Keratinocyte (primary cell): ENCODE results near the gene TXNL4A. TPM values are rescaled to one million over a fixed set of nuclear protein-coding genes. Genes with fewer than 3 reads are reported as not detected.

Source experiments
- DNase-seq: peaks from one replicate; pipeline ENCODE4 v3.0.0-alpha.2; 2011; ENCODE audit warnings: low read depth, missing footprints, low spot score
- FAIRE-seq: peaks from 2 replicates; lab custom pipeline; 2011; peaks lifted over from hg19 to GRCh38; lab: Jason Lieb, UNC
- H2AFZ ChIP-seq: 2 replicates; pipeline ENCODE4 v1.6.0; 2012; ENCODE audit warnings: low read length, control low read depth, inconsistent platforms; ENCODE audit not compliant: control insufficient read depth
- H3K27ac ChIP-seq: 2 replicates; pipeline ENCODE4 v1.5.1; 2011; ENCODE audit warnings: low read length; ENCODE audit not compliant: control insufficient read depth, insufficient read depth
- H3K27me3 ChIP-seq: 3 replicates; pipeline ENCODE4 v1.6.0; 2011; ENCODE audit warnings: low read length; ENCODE audit not compliant: control insufficient read depth, insufficient read depth; ENCODE audit errors: extremely low read depth
- H3K36me3 ChIP-seq, 2 experiments: 2 replicates in 1 of 2; 3 replicates in 1 of 2; pipeline ENCODE4 v1.5.1; 2011; ENCODE audit warnings: low read length in 2 of 2, mild to moderate bottlenecking in 1 of 2; ENCODE audit not compliant: control insufficient read depth in 2 of 2, insufficient read depth in 2 of 2; ENCODE audit errors: extremely low read depth in 1 of 2
- H3K4me1 ChIP-seq: 3 replicates; pipeline ENCODE4 v1.5.1; 2011; ENCODE audit warnings: low read length; ENCODE audit not compliant: control insufficient read depth, insufficient read depth; ENCODE audit errors: extremely low read depth
- H3K4me2 ChIP-seq: 3 replicates; pipeline ENCODE4 v1.6.0; 2011; ENCODE audit warnings: low read depth, low read length; ENCODE audit not compliant: control insufficient read depth, insufficient read depth; ENCODE audit errors: extremely low read depth
- H3K4me3 ChIP-seq, 3 experiments: fragments of 200-600 bp in 1 of 3; sonication (generic) in 1 of 3; 2 replicates in 2 of 3; 3 replicates in 1 of 3; pipeline ENCODE4 v1.5.1; 2011 to 2016; ENCODE audit warnings: low read length in 3 of 3, mild to moderate bottlenecking in 3 of 3, control low read depth in 2 of 3, inconsistent platforms in 1 of 3, low read depth in 1 of 3, mixed read lengths in 1 of 3, mixed run types in 1 of 3, moderate library complexity in 1 of 3; ENCODE audit not compliant: control insufficient read depth in 2 of 3, insufficient read depth in 2 of 3; ENCODE audit errors: extremely low read depth in 1 of 3
- H3K79me2 ChIP-seq: 2 replicates; pipeline ENCODE4 v1.6.0; 2012; ENCODE audit warnings: low read length; ENCODE audit not compliant: control insufficient read depth, insufficient read depth
- H3K9ac ChIP-seq: 3 replicates; pipeline ENCODE4 v1.6.0; 2011; ENCODE audit warnings: low read length; ENCODE audit not compliant: control insufficient read depth, insufficient read depth; ENCODE audit errors: extremely low read depth
- H3K9me1 ChIP-seq: 3 replicates; pipeline ENCODE4 v1.6.0; 2011; ENCODE audit warnings: low read length; ENCODE audit not compliant: control insufficient read depth, insufficient read depth; ENCODE audit errors: extremely low read depth
- H3K9me3 ChIP-seq: 2 replicates; pipeline ENCODE4 v1.5.1; 2012; ENCODE audit warnings: low read depth, low read length; ENCODE audit not compliant: control insufficient read depth
- H4K20me1 ChIP-seq: 3 replicates; pipeline ENCODE4 v1.6.0; 2011; ENCODE audit warnings: low read length; ENCODE audit not compliant: control insufficient read depth, insufficient read depth; ENCODE audit errors: extremely low read depth
- EZH2 ChIP-seq: IDR thresholded peaks from one replicate; pipeline ENCODE4 v1.6.1; 2012; ENCODE audit warnings: inconsistent platforms, mild to moderate bottlenecking, low read length, moderate library complexity
- dilution Hi-C: fragments of 300-500 bp; cut with MboI; formaldehyde crosslinking; loops from one replicate; pipeline ENCODE4 v1.7.0; 2020; ENCODE audit warnings: low sequenced_read_pairs; ENCODE audit not compliant: extremely low pct_ligation_motif_present
- polyA plus RNA-seq, 5 experiments: library from polyadenylated mRNA; depleted of rRNA in 3 of 5; stranded (reverse) in 3 of 5; stranded (forward) in 1 of 5; unstranded in 1 of 5; fragments of >200 nt; gene quantifications; 1 replicate in 1 of 5; 2 replicates in 3 of 5; 3 replicates in 1 of 5; pipeline versions ENCODE4 v1.2.1 to v1.2.3, GENCODE V29; 2011 to 2012; ENCODE audit warnings: missing spikeins in 2 of 5, low read depth in 1 of 5, low replicate concordance in 1 of 5
- TF ChIP-seq, protein P1 (sequence below), 3 experiments: IDR thresholded peaks in 1 of 3; conservative IDR thresholded peaks in 1 of 3; optimal IDR thresholded peaks in 1 of 3; 2 replicates in 2 of 3; 3 replicates in 1 of 3; pipeline versions ENCODE3 to v1.5.1; 2011; ENCODE audit warnings: low read length in 3 of 3, mild to moderate bottlenecking in 3 of 3, moderate library complexity in 2 of 3, control low read depth in 1 of 3, inconsistent platforms in 1 of 3; ENCODE audit not compliant: insufficient read depth in 2 of 3; ENCODE audit errors: extremely low read depth in 1 of 3

TXNL4A gene
- polyA plus RNA-seq, 1 donor (not counting 4 experiments of a cell fraction or from before 2014, with no cell fraction given), result 142 TPM

DNA sequence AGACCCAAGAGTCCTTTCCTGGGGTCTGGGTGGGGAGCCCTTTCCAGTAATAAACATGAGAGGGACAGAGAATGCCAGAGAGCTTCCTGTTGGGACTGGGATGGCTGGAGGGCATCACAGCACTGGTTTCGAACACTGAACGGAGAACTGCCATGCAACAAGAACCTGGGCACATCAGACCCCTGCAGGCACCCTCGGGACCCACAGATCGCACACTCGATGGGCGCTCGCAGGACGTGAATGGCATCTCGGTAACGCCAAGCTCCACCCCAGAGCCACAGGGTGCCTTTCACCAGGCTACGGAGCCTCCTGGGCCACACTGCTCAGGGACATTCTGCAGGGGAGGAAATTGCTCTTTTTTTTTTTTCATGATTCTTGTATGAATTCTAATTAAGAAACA lies 62.1 kb downstream of the TXNL4A start:
- no peaks in the 10 kb centered on the region for H3K9me1 ChIP-seq
- no peaks in the 10 kb centered on the region for H3K27me3 ChIP-seq
- peaks cover 6% of the 10 kb centered on the region for H3K9me3 ChIP-seq
- dilution Hi-C loops, result no loop called here
- no peak overlapping the region for H3K4me3 ChIP-seq
- FAIRE-seq, result no peak
- H3K27ac ChIP-seq, result no peak overlapping the region
- no peak overlapping the region for H3K4me2 ChIP-seq
- H3K4me1 ChIP-seq, result no peaks in the 10 kb centered on the region
- peaks cover 20% of the 10 kb centered on the region in 2 experiments for H3K36me3 ChIP-seq
- no peak overlapping the region for H3K9ac ChIP-seq
- no peaks in the 10 kb centered on the region for H4K20me1 ChIP-seq
- TF ChIP-seq EZH2, result no peak
- TF ChIP-seq, protein P1, sequence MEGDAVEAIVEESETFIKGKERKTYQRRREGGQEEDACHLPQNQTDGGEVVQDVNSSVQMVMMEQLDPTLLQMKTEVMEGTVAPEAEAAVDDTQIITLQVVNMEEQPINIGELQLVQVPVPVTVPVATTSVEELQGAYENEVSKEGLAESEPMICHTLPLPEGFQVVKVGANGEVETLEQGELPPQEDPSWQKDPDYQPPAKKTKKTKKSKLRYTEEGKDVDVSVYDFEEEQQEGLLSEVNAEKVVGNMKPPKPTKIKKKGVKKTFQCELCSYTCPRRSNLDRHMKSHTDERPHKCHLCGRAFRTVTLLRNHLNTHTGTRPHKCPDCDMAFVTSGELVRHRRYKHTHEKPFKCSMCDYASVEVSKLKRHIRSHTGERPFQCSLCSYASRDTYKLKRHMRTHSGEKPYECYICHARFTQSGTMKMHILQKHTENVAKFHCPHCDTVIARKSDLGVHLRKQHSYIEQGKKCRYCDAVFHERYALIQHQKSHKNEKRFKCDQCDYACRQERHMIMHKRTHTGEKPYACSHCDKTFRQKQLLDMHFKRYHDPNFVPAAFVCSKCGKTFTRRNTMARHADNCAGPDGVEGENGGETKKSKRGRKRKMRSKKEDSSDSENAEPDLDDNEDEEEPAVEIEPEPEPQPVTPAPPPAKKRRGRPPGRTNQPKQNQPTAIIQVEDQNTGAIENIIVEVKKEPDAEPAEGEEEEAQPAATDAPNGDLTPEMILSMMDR (optimal IDR thresholded peaks at IDR 0.05 in 1 of 3, IDR thresholded peaks at IDR 0.05 in 1 of 3, conservative IDR thresholded peaks at IDR 0.05 in 1 of 3; ENCODE audit: extremely low read depth in 1 of 3, insufficient read depth in 2 of 3, low read length in 3 of 3), result no peak
- DNase-seq, result no peak
- H2AFZ ChIP-seq, result no peak overlapping the region
- peaks cover 50% of the 10 kb centered on the region for H3K79me2 ChIP-seq

DNA sequence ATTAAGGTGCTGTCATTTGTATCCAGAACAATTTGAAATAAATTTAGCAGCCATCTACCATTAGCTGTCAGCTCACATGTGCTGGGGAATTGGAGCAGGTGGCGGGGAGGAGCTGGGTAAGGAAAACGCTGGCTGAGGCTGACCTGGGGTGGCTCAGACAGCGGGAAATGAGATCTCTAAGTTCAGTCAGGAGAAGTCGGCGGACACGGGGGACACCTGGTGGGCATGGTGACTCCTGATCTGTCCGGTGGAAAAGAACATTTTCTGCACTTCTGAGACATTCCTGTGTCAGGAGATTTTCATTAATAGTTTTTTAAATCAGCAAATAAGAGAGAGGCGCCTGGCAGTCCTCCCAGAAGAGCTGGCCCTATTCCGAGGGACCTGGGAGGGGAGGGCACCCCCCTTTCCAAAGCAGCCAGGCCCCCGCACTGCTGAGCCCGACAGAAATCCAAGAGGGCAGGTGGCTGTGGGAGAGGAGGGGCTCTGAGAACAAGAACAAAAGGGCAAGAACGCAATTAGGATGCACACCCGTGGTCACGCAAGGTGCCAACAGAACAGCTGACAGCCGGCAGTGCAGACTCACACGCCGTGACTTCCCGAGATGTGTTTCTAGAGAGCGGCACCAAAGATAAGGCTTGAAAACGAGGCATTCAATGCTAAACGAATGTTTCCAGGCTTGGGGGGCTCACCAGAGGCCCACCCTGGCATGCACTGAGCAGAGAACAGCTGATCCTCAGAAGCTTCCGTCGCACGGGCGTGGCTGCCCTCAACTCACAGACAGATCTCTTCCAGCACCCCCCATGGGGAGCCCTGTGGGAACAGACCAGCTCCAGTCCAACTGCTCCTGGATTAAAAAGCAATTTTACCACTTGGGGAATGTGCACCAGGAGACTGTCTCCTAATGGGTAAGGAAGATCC lies 63.3 kb downstream of the TXNL4A start:
- DNase-seq, result no peak
- peaks cover 20% of the 10 kb centered on the region in 2 experiments for H3K36me3 ChIP-seq
- H3K4me3 ChIP-seq, result no peak overlapping the region
- H3K9ac ChIP-seq, result no peak overlapping the region
- H3K27me3 ChIP-seq, result no peaks in the 10 kb centered on the region
- no peaks in the 10 kb centered on the region for H3K4me1 ChIP-seq
- H3K79me2 ChIP-seq, result peaks cover 48% of the 10 kb centered on the region
- H3K4me2 ChIP-seq, result no peak overlapping the region
- FAIRE-seq, result no peak
- no peak overlapping the region for H3K27ac ChIP-seq
- peaks cover 6% of the 10 kb centered on the region for H3K9me3 ChIP-seq
- no peak overlapping the region for H2AFZ ChIP-seq
- dilution Hi-C loops, result no loop called here
- H3K9me1 ChIP-seq, result no peaks in the 10 kb centered on the region
- no peaks in the 10 kb centered on the region for H4K20me1 ChIP-seq
- TF ChIP-seq, protein P1 (optimal IDR thresholded peaks at IDR 0.05 in 1 of 3, IDR thresholded peaks at IDR 0.05 in 1 of 3, conservative IDR thresholded peaks at IDR 0.05 in 1 of 3; ENCODE audit: extremely low read depth in 1 of 3, insufficient read depth in 2 of 3, low read length in 3 of 3), result no peak
- TF ChIP-seq EZH2, result no peak
